AG09319 (cell line): ENCODE data around the gene DCDC2B.

Experiments used
- DNase-seq: peaks from one replicate; pipeline ENCODE4 v3.0.0-alpha.2; 2010; ENCODE audit warnings: low read depth; ENCODE audit errors: extremely low read depth
- CTCF ChIP-seq: IDR thresholded peaks from 2 replicates; pipeline ENCODE4 v1.5.1; 2011; ENCODE audit warnings: low read depth, mild to moderate bottlenecking, inconsistent platforms, low read length, moderate library complexity

The DCDC2B gene

DNA sequence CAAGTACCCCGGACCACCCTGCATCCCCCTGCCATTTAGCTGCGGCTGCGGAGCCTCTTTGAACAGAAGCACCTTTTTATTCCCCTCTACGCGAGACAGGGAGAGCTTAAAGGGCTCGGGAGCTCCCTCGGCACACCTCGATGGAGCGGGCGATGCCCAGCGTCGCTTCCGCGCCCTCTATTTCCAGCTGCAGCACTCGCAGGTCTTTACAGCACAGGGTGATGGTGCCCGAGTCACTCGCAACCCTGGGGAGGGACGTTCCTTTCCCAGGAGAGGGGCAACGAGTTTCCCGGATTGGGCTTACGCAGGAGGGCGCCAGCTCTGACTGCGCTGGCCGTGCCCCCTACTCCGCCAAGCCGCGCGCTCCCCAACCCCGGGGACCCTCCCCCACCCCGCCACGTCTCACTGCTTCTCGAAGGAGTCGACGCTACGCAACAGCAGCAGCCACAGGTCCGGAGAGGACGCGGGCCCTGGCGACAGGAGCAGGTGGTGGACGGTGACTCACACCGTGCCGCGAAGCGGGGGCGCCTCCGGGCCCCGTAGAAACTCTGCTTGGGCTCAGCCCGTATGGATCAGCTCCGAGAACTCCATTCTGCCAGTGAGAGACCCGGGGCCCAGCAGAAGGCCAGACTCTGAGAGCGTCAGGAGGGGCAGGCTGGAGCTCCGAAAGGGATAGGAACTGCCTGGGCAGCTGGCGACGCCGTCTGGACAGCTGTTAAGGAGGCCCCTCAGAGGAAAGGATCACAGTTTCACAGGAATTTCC is 32.3 kb downstream of the DCDC2B start:
- DNase-seq, result no peak
- TF ChIP-seq CTCF, result no peak; the same call in 1 of the 2 replicates

DNA sequence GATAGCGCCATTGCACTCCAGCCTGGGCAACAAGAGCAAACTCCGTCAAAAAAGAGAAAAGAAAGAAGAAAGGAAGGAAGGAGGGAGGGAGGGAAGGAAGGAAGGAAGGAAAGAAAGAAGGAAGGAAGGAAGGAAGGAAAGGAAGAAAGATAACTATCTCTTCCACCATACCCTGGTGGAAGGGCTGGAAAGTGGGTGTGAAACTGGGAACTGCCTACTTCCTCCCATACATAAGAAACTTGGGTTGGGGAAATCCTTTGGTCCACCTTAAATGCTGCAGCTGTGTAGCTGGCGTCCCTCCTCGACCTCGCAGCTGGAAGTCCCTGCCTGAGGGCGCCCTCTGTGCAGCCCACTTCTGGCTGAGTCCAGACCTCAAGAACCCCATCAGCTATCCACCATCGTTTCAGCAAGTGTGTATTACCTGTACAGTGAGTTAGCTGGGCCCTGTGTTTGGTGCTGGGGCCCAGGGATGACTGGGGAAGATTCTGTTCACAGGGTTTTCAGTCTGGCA is 33.5 kb downstream of the DCDC2B start:
- no peak for DNase-seq
- TF ChIP-seq CTCF, result no peak; the same call in 1 of the 2 replicates

GRCh38 chr1:32246888-32247273 is 38.0 kb downstream of the DCDC2B start, which contains the start of gene FAM167B:
Gene FAM167B, plus strand, starts transcription at chr1:32247222. Its CDS starts 200 bp downstream, at chr1:32247422.
- TF ChIP-seq CTCF, result no peak
- peak; percentile 66 for DNase-seq

- no peak for DNase-seq
- no peak for TF ChIP-seq CTCF
Observed at GRCh38 chr1:32247452-32247851, 38.6 kb downstream of the DCDC2B start.

DNA sequence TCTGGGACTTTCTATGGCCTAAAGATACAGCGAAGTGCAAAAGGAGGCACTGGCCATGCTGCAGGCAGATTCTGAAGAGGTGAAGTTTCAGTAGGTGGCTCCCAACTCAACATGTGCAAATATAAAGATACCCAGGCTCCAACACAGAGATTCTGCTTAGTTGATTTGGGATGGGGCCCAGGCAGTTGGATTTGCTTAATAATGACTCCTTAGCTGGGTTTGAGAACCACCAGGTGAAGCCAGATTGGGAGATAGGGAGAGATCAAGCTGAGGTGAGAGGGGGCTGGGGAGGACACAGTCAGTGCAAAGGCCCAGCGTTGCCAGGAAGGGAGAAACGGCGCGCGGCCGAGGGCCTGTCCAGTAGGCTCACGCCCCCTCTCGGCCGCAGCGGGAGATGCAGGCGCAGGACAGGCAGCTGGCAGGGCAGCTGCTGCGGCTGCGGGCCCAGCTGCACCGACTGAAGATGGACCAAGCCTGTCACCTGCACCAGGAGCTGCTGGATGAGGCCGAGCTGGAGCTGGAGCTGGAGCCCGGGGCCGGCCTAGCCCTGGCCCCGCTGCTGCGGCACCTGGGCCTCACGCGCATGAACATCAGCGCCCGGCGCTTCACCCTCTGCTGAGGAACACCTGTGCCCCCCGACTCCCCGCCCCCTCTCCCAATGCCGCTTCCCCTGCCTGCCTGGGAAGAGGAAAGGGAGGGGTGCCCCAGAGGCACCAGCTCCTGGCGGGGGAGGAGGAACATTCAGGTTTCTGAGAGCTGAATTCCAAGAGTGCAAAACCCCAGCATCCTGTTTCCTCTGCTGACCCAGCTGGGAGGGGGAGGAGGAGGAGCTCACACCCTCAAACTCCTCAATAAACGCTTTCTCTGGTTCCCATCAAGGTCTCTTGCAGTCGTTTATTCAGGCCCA is 39.3 kb downstream of the DCDC2B start:
- TF ChIP-seq CTCF, result peak; percentile 72
- DNase-seq, result no peak

- no peak for TF ChIP-seq CTCF
- DNase-seq, result no peak
Observed at GRCh38 chr1:32249831-32250525, 41.1 kb downstream of the DCDC2B start.
